ENCODE measurements around the gene CKAP5.

- no peak for TF ChIP-seq CTCF (IDR thresholded peaks at IDR 0.05; ENCODE audit: insufficient read depth, low read length, poor library complexity, severe bottlenecking)
- TF ChIP-seq EZH2phosphoT487 (conservative IDR thresholded peaks at IDR 0.05; ENCODE audit: low read length) = no peak
Observed at GRCh38 chr11:46874586-46874985, 28.5 kb upstream of the CKAP5 start.

Measured in SU-DHL-6 (cell line).